H9 (cell line): Measurements from ENCODE around the gene GTF2A1. TPM values are rescaled to one million over a fixed set of nuclear protein-coding genes. Genes with fewer than 3 reads are reported as not detected.

Source experiments
- DNase-seq: peaks from one replicate; pipeline ENCODE4 v3.0.0-alpha.2; 2017
- H2AFZ ChIP-seq: one replicate; pipeline ENCODE4 v1.6.1; 2013; ENCODE audit warnings: mild to moderate bottlenecking, low read length, control low read depth, moderate library complexity
- H2AK5ac ChIP-seq: 2 replicates; pipeline ENCODE4 v1.6.1; 2013; ENCODE audit warnings: low read length, control low read depth, mixed read lengths; ENCODE audit not compliant: insufficient read length
- H2BK120ac ChIP-seq: one replicate; pipeline ENCODE4 v1.6.1; 2013; ENCODE audit warnings: low read depth, mild to moderate bottlenecking, low read length, control low read depth, inconsistent platforms; ENCODE audit not compliant: poor library complexity, severe bottlenecking
- H2BK12ac ChIP-seq: 2 replicates; pipeline ENCODE4 v1.6.1; 2013; ENCODE audit warnings: low read length, control low read depth, mixed read lengths, low read depth; ENCODE audit not compliant: insufficient read length
- H2BK15ac ChIP-seq: 2 replicates; pipeline ENCODE4 v1.6.1; 2013; ENCODE audit warnings: low read depth, low read length, control low read depth
- H2BK20ac ChIP-seq: one replicate; pipeline ENCODE4 v1.6.1; 2013; ENCODE audit warnings: low read depth, mild to moderate bottlenecking, low read length, control low read depth, inconsistent platforms; ENCODE audit not compliant: poor library complexity, severe bottlenecking
- H2BK5ac ChIP-seq: 2 replicates; pipeline ENCODE4 v1.6.1; 2013; ENCODE audit warnings: low read length, control low read depth, mixed read lengths; ENCODE audit not compliant: insufficient read length
- H3K14ac ChIP-seq: 2 replicates; pipeline ENCODE4 v1.6.1; 2013; ENCODE audit warnings: low read length, control low read depth; ENCODE audit not compliant: insufficient read depth
- H3K18ac ChIP-seq: 2 replicates; pipeline ENCODE4 v1.6.1; 2013; ENCODE audit warnings: low read depth, mild to moderate bottlenecking, mixed read lengths, low read length, control low read depth; ENCODE audit not compliant: insufficient read length
- H3K23ac ChIP-seq: 2 replicates; pipeline ENCODE4 v1.6.1; 2013; ENCODE audit warnings: low read length, control low read depth, mixed read lengths, low read depth; ENCODE audit not compliant: insufficient read length
- H3K23me2 ChIP-seq: 2 replicates; pipeline ENCODE4 v1.6.1; 2013; ENCODE audit warnings: low read depth, mild to moderate bottlenecking, mixed read lengths, low read length, control low read depth; ENCODE audit not compliant: insufficient read length, poor library complexity, severe bottlenecking
- H3K27ac ChIP-seq: 2 replicates; pipeline ENCODE4 v1.5.1; 2013; ENCODE audit warnings: low read length, control low read depth, mixed read lengths, low read depth; ENCODE audit not compliant: insufficient read length
- H3K27me3 ChIP-seq: 2 replicates; pipeline ENCODE4 v1.6.1; 2013; ENCODE audit warnings: low read length, control low read depth, inconsistent platforms; ENCODE audit not compliant: insufficient read depth
- H3K4ac ChIP-seq: 2 replicates; pipeline ENCODE4 v1.6.1; 2013; ENCODE audit warnings: low read depth, mild to moderate bottlenecking, control low read depth, inconsistent platforms, low read length, moderate library complexity
- H3K4me1 ChIP-seq: 2 replicates; pipeline ENCODE4 v1.6.1; 2013; ENCODE audit warnings: low read length, control low read depth, inconsistent platforms; ENCODE audit not compliant: insufficient read depth
- H3K4me2 ChIP-seq: 2 replicates; pipeline ENCODE4 v1.6.1; 2013; ENCODE audit warnings: low read length, control low read depth, mixed read lengths; ENCODE audit not compliant: insufficient read length, insufficient read depth
- H3K56ac ChIP-seq: 2 replicates; pipeline ENCODE4 v1.6.1; 2013; ENCODE audit warnings: low read depth, mild to moderate bottlenecking, mixed read lengths, low read length, control low read depth; ENCODE audit not compliant: insufficient read length
- H3K79me1 ChIP-seq: 2 replicates; pipeline ENCODE4 v1.6.1; 2013; ENCODE audit warnings: low read depth, mild to moderate bottlenecking, moderate library complexity, low read length, control low read depth, inconsistent platforms; ENCODE audit not compliant: insufficient read depth, poor library complexity, severe bottlenecking
- H3K79me2 ChIP-seq: 2 replicates; pipeline ENCODE4 v1.6.1; 2013; ENCODE audit warnings: low read length, control low read depth, inconsistent platforms; ENCODE audit not compliant: insufficient read depth
- H3K9ac ChIP-seq: 2 replicates; pipeline ENCODE4 v1.6.1; 2013; ENCODE audit warnings: low read length, control low read depth, mixed read lengths; ENCODE audit not compliant: insufficient read length; ENCODE audit errors: extremely low read depth
- H3K9me3 ChIP-seq: one replicate; pipeline ENCODE4 v1.6.1; 2013; ENCODE audit warnings: low read depth, low read length, inconsistent platforms; ENCODE audit not compliant: control insufficient read depth
- H3T11ph ChIP-seq: one replicate; pipeline ENCODE4 v1.6.1; 2013; ENCODE audit warnings: mild to moderate bottlenecking, low read length, control low read depth, inconsistent platforms
- H4K20me1 ChIP-seq: one replicate; pipeline ENCODE4 v1.6.1; 2013; ENCODE audit not compliant: control insufficient read depth, insufficient read length, insufficient read depth
- H4K5ac ChIP-seq: 2 replicates; pipeline ENCODE4 v1.6.1; 2013; ENCODE audit warnings: low read depth, mild to moderate bottlenecking, mixed read lengths, low read length, control low read depth; ENCODE audit not compliant: insufficient read length
- H4K8ac ChIP-seq: replicated peaks from 2 replicates; pipeline ENCODE4 v1.6.1; 2013; ENCODE audit warnings: low read length, control low read depth, mixed read lengths, low read depth; ENCODE audit not compliant: insufficient read length
- H4K91ac ChIP-seq: 2 replicates; pipeline ENCODE4 v1.6.1; 2013; ENCODE audit warnings: low read depth, mild to moderate bottlenecking, moderate library complexity, mixed read lengths, low read length, control low read depth; ENCODE audit not compliant: insufficient read length
- H3K27ac Mint-ChIP-seq, 3 experiments: 2 replicates in 2 of 3; 3 replicates in 1 of 3; pipeline ENCODE4 v1.8.0; 2020 to 2021; ENCODE audit warnings: mixed read lengths in 3 of 3, mild to moderate bottlenecking in 1 of 3, moderate library complexity in 1 of 3
- H3K27me3 Mint-ChIP-seq: 2 replicates; pipeline ENCODE4 v1.8.0; 2021; ENCODE audit warnings: low read depth, mild to moderate bottlenecking, moderate library complexity, mixed read lengths
- H3K36me3 Mint-ChIP-seq, 3 experiments: 2 replicates in 2 of 3; 3 replicates in 1 of 3; pipeline ENCODE4 v1.8.0; 2020 to 2021; ENCODE audit warnings: low read depth in 3 of 3, mixed read lengths in 3 of 3; ENCODE audit not compliant: insufficient read depth in 1 of 3
- H3K4me1 Mint-ChIP-seq, 2 experiments: 2 replicates each; pipeline ENCODE4 v1.8.0; 2020; ENCODE audit warnings: mixed read lengths in 2 of 2
- H3K4me3 Mint-ChIP-seq, 2 experiments: 2 replicates in 1 of 2; 3 replicates in 1 of 2; pipeline ENCODE4 v1.8.0; 2020 to 2021; ENCODE audit warnings: mild to moderate bottlenecking in 2 of 2, mixed read lengths in 2 of 2, moderate library complexity in 1 of 2
- H3K9me3 Mint-ChIP-seq, 2 experiments: 2 replicates in 1 of 2; 3 replicates in 1 of 2; pipeline ENCODE4 v1.8.0; 2020; ENCODE audit warnings: mild to moderate bottlenecking in 2 of 2, mixed read lengths in 2 of 2, moderate library complexity in 1 of 2
- whole genome bisulfite sequencing: extraction: QIAGEN DNeasy Blood & Tissue Kit; methylation state at CpG from one replicate; pipeline ENCODE4 v1.1.7; 2013; ENCODE audit warnings: missing lambda C conversion rate, low lambda C conversion rate, mixed read lengths; ENCODE audit not compliant: insufficient read length; ENCODE audit errors: extremely low coverage; 5-methylcytosine and 5-hydroxymethylcytosine counted together
- total RNA-seq: library from RNA; stranded (reverse); gene quantifications from 2 replicates; pipeline ENCODE4 v1.2.1, GENCODE V29; 2021
- TF ChIP-seq, protein P1 (sequence below): fragments of 200-600 bp; sonication (generic); conservative IDR thresholded peaks from 3 replicates; pipeline ENCODE4 v1.8.0; 2021; ENCODE audit warnings: antibody characterized with exemption, mild to moderate bottlenecking

The GTF2A1 gene
- total RNA-seq, 1 experiment from 2014 or later: 43.0 TPM

DNA sequence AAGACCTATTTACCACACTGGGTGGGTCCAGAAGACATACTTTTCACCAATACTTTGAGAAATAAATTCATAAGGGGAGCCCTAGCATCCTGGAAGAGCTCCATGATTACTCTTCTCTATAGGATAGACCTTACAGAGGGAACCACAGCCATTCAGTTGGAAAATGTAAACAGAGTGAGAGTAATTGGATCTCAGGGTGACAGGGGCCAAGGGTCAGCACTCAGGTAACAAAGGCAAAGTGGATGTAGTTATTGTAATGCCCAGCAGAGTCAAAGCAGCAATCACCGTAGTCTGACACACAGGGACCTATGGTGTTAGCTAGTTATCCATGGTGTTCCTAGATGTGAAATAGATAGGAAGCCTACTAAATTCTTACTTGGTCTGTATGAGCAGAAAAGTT, 10.8 kb upstream of the GTF2A1 start:
- Histone ChIP-seq H3K4ac (no peak overlapping the region), H2BK15ac (no peak overlapping the region), H3K27me3 (no peaks in the 10 kb centered on the region), H3K4me1 (peaks cover 4% of the 10 kb centered on the region; the same call in 1 of the 2 replicates), H4K20me1 (no peaks in the 10 kb centered on the region), H3K9me3 (no peaks in the 10 kb centered on the region), H2BK120ac (no peak overlapping the region), H3K9ac (no peak overlapping the region), H3K23me2 (no peaks in the 10 kb centered on the region), H4K8ac (no peak overlapping the region), H3K79me2 (no peaks in the 10 kb centered on the region), H2BK20ac (no peak overlapping the region), H4K5ac (no peak overlapping the region), H3T11ph (no peak overlapping the region), H3K14ac (no peak overlapping the region), H3K23ac (no peak overlapping the region), H2AFZ (no peak overlapping the region), H3K79me1 (no peaks in the 10 kb centered on the region), H3K27ac (no peak overlapping the region), H3K4me2 (no peak overlapping the region), H4K91ac (no peak overlapping the region), H2BK12ac (no peak overlapping the region), H2AK5ac (no peak overlapping the region), H3K56ac (no peak overlapping the region), H2BK5ac (no peak overlapping the region), H3K18ac (no peak overlapping the region)
- Mint-ChIP-seq H3K27me3 (no peaks in the 10 kb centered on the region; the same call in 1 of the 2 replicates), H3K36me3 (peaks cover 0 to 5% (median 2%) of the 10 kb centered on the region in 3 experiments; a peak in 2 of 7 replicates), H3K4me3 (no peak overlapping the region), H3K4me1 (peaks cover 12 to 16% of the 10 kb centered on the region in 2 experiments), H3K27ac (no peak overlapping the region), H3K9me3 (peaks cover 7 to 11% of the 10 kb centered on the region in 2 experiments; a peak in 4 of 5 replicates)
- WGBS: no CpG with 5 or more reads among the region's 1 CpG
- TF ChIP-seq, protein P1, sequence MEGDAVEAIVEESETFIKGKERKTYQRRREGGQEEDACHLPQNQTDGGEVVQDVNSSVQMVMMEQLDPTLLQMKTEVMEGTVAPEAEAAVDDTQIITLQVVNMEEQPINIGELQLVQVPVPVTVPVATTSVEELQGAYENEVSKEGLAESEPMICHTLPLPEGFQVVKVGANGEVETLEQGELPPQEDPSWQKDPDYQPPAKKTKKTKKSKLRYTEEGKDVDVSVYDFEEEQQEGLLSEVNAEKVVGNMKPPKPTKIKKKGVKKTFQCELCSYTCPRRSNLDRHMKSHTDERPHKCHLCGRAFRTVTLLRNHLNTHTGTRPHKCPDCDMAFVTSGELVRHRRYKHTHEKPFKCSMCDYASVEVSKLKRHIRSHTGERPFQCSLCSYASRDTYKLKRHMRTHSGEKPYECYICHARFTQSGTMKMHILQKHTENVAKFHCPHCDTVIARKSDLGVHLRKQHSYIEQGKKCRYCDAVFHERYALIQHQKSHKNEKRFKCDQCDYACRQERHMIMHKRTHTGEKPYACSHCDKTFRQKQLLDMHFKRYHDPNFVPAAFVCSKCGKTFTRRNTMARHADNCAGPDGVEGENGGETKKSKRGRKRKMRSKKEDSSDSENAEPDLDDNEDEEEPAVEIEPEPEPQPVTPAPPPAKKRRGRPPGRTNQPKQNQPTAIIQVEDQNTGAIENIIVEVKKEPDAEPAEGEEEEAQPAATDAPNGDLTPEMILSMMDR: no peak
- DNase-seq: no peak
